HCT116 (cell line): ENCODE measurements around the gene ZNF385A. TPM values are rescaled to one million over a fixed set of nuclear protein-coding genes. Genes with fewer than 3 reads are reported as not detected.
A peak's percentile ranks its signal among the peaks of the same experiment; 100 is the strongest.

ENCODE experiments used
- ATAC-seq: fragments of 200-7000 bp; cut with Tn5 transposase; 2 replicates; pipeline ENCODE4 v1.9.1; 2020; ENCODE audit warnings: mild to moderate bottlenecking, moderate library complexity
- BruUV-seq: library from RNA; stranded (reverse); fragments of 400-500 nt; replicated peaks from 2 replicates; lab custom pipeline; 2021; lab: Mats Ljungman, UMichigan
- CTCF ChIA-PET: fragments of 300-600 bp; sonication (Branson Sonifier 250); formaldehyde crosslinking; loops from one replicate; lab custom pipeline; 2021; ENCODE audit warnings: antibody characterized with exemption; lab: Charles Lee
- POLR2A ChIA-PET: fragments of 300-600, 350-600 bp; sonication (Branson Sonifier 250); formaldehyde crosslinking; loops from one replicate; lab custom pipeline; 2021; ENCODE audit warnings: antibody characterized with exemption; lab: Charles Lee
- RAD21 ChIA-PET, 2 experiments: fragments of 300-600 bp; sonication (Branson Sonifier 250); formaldehyde crosslinking; loops; one replicate each; lab custom pipeline; 2023; ENCODE audit warnings: low total read pairs in 2 of 2; ENCODE audit not compliant: uncharacterized antibody in 2 of 2, unreplicated experiment in 2 of 2, low non-redundant PET in 1 of 2; lab: Charles Lee
- DNase-seq: peaks from one replicate; pipeline ENCODE4 v3.0.0-alpha.2; 2010; ENCODE audit warnings: low read depth, low spot score
- H2AFZ ChIP-seq: fragments of 200-600 bp; shearing (Covaris generic), sonication (generic); 2 replicates; pipeline ENCODE4 v1.6.1; 2017; ENCODE audit warnings: low read depth, mixed run types, mixed read lengths, antibody characterized with exemption, low read length; ENCODE audit not compliant: poor library complexity, severe bottlenecking
- H3K27ac ChIP-seq: 2 replicates; pipeline ENCODE4 v1.5.1; 2012; ENCODE audit warnings: low read depth, low read length
- H3K27me3 ChIP-seq: fragments of 200-600 bp; sonication (generic); 2 replicates; pipeline ENCODE4 v1.6.1; 2016; ENCODE audit warnings: mixed run types, low read length, mixed read lengths; ENCODE audit not compliant: insufficient read depth
- H3K36me3 ChIP-seq, 2 experiments: fragments of 200-500 bp in 1 of 2; fragments of 200-600 bp in 1 of 2; sonication (Bioruptor generic) in 1 of 2; sonication (generic) in 1 of 2; 2 replicates each; pipeline versions ENCODE4 v1.5.1 to v1.6.1; 2014 to 2016; ENCODE audit warnings: low read length in 2 of 2, inconsistent platforms in 1 of 2, mixed read lengths in 1 of 2, mixed run types in 1 of 2; ENCODE audit not compliant: insufficient read depth in 2 of 2, control insufficient read depth in 1 of 2
- H3K4me1 ChIP-seq, 2 experiments: fragments of 200-600 bp in 1 of 2; sonication (generic) in 1 of 2; 2 replicates each; pipeline versions ENCODE4 v1.5.1 to v1.6.1; 2012 to 2017; ENCODE audit warnings: low read length in 2 of 2, inconsistent platforms in 1 of 2, mild to moderate bottlenecking in 1 of 2, mixed read lengths in 1 of 2, mixed run types in 1 of 2, moderate library complexity in 1 of 2; ENCODE audit not compliant: insufficient read depth in 2 of 2, control insufficient read depth in 1 of 2
- H3K4me2 ChIP-seq: fragments of 200-600 bp; sonication (generic); 2 replicates; pipeline ENCODE4 v1.6.1; 2017; ENCODE audit warnings: mixed run types, low read length, mixed read lengths
- H3K4me3 ChIP-seq, 2 experiments: fragments of 200-600 bp in 1 of 2; sonication (generic) in 1 of 2; replicated peaks in 1 of 2; 2 replicates each; pipeline ENCODE4 v1.5.1; 2011 to 2016; ENCODE audit warnings: low read length in 2 of 2, control low read depth in 1 of 2, low read depth in 1 of 2, mild to moderate bottlenecking in 1 of 2, mixed read lengths in 1 of 2, mixed run types in 1 of 2
- H3K79me2 ChIP-seq: fragments of 200-600 bp; sonication (generic); 2 replicates; pipeline ENCODE4 v1.6.1; 2017; ENCODE audit warnings: mild to moderate bottlenecking, mixed run types, low read length, moderate library complexity, mixed read lengths; ENCODE audit not compliant: insufficient read depth
- H3K9ac ChIP-seq: fragments of 200-600 bp; sonication (generic); 2 replicates; pipeline ENCODE4 v1.6.1; 2016; ENCODE audit warnings: low read length, mixed read lengths
- H3K9me2 ChIP-seq: fragments of 200-600 bp; sonication (generic), shearing (Covaris generic); 2 replicates; pipeline ENCODE4 v1.6.1; 2017; ENCODE audit warnings: mixed run types, mild to moderate bottlenecking, moderate library complexity; ENCODE audit not compliant: insufficient read depth
- H3K9me3 ChIP-seq, 2 experiments: fragments of 200-500 bp in 1 of 2; fragments of 200-600 bp in 1 of 2; sonication (Bioruptor generic) in 1 of 2; sonication (generic) in 1 of 2; 2 replicates each; pipeline ENCODE4 v1.6.1; 2014 to 2017; ENCODE audit warnings: low read length in 2 of 2, mixed read lengths in 2 of 2, inconsistent platforms in 1 of 2, low read depth in 1 of 2, mild to moderate bottlenecking in 1 of 2, mixed run types in 1 of 2, moderate library complexity in 1 of 2; ENCODE audit not compliant: control insufficient read depth in 1 of 2, insufficient read depth in 1 of 2
- H4K20me1 ChIP-seq: fragments of 200-600 bp; sonication (generic), shearing (Covaris generic); 2 replicates; pipeline ENCODE4 v1.6.1; 2017; ENCODE audit warnings: mixed run types, mild to moderate bottlenecking, moderate library complexity; ENCODE audit not compliant: insufficient read depth
- ATF3 ChIP-seq: IDR thresholded peaks from 2 replicates; pipeline ENCODE4 v1.6.1; 2012
- CBX3 ChIP-seq: IDR thresholded peaks from 2 replicates; pipeline ENCODE4 v1.6.1; 2012; ENCODE audit warnings: low read depth
- CTCF ChIP-seq, 3 experiments: fragments of 200-600 bp in 1 of 3; sonication (generic) in 1 of 3; IDR thresholded peaks in 2 of 3; conservative IDR thresholded peaks in 1 of 3; 2 replicates each; pipeline ENCODE4 v1.5.1; 2012 to 2017; ENCODE audit warnings: low read depth in 2 of 3, low read length in 2 of 3, antibody characterized with exemption in 1 of 3, borderline replicate concordance in 1 of 3, control low read depth in 1 of 3, mild to moderate bottlenecking in 1 of 3, mixed read lengths in 1 of 3, mixed run types in 1 of 3, moderate library complexity in 1 of 3; ENCODE audit not compliant: insufficient read depth in 1 of 3
- EGR1 ChIP-seq: IDR thresholded peaks from 2 replicates; pipeline ENCODE4 v1.6.1; 2012; ENCODE audit warnings: low read depth
- EZH2 ChIP-seq: fragments of 200-600 bp; sonication (generic); IDR thresholded peaks from 2 replicates; pipeline ENCODE4 v1.6.1; 2017; ENCODE audit warnings: antibody characterized with exemption, mixed run types
- EZH2phosphoT487 ChIP-seq: fragments of 200-600 bp; IDR thresholded peaks from 2 replicates; pipeline ENCODE4 v1.6.1; 2018; ENCODE audit warnings: antibody characterized with exemption, borderline replicate concordance
- FOSL1 ChIP-seq: IDR thresholded peaks from 2 replicates; pipeline ENCODE4 v1.6.1; 2012; ENCODE audit warnings: low read depth
- JUND ChIP-seq: IDR thresholded peaks from 2 replicates; pipeline ENCODE4 v1.6.1; 2012
- MAX ChIP-seq: IDR thresholded peaks from 2 replicates; pipeline ENCODE4 v1.6.1; 2012
- POLR2AphosphoS5 ChIP-seq: IDR thresholded peaks from 2 replicates; pipeline ENCODE4 v1.6.1; 2011; ENCODE audit warnings: mild to moderate bottlenecking, low read depth, low read length, moderate library complexity
- RAD21 ChIP-seq: IDR thresholded peaks from 2 replicates; pipeline ENCODE4 v1.6.1; 2012; ENCODE audit warnings: low read depth, mild to moderate bottlenecking
- REST ChIP-seq: IDR thresholded peaks from 2 replicates; pipeline ENCODE4 v1.6.1; 2012; ENCODE audit warnings: low read depth
- SIN3A ChIP-seq: IDR thresholded peaks from 2 replicates; pipeline ENCODE4 v1.6.1; 2012; ENCODE audit warnings: low read depth
- SP1 ChIP-seq: IDR thresholded peaks from 2 replicates; pipeline ENCODE4 v1.6.1; 2012; ENCODE audit warnings: low read depth
- SRF ChIP-seq: IDR thresholded peaks from 2 replicates; pipeline ENCODE4 v1.6.1; 2012; ENCODE audit warnings: low read depth
- TCF7L2 ChIP-seq: IDR thresholded peaks from 2 replicates; pipeline ENCODE4 v1.7.0; 2011; ENCODE audit warnings: borderline replicate concordance, inconsistent platforms; ENCODE audit not compliant: insufficient read depth, insufficient read length; ENCODE audit errors: extremely low read depth
- YY1 ChIP-seq: IDR thresholded peaks from 2 replicates; pipeline ENCODE4 v1.6.1; 2011; ENCODE audit warnings: low read length, low read depth, moderate library complexity, mild to moderate bottlenecking; ENCODE audit not compliant: insufficient replicate concordance; ENCODE audit errors: extremely low read depth
- ZNF274 ChIP-seq: fragments of 200-500 bp; sonication (Bioruptor generic); IDR thresholded peaks from 2 replicates; pipeline ENCODE4 v1.6.1; 2014; ENCODE audit warnings: mild to moderate bottlenecking, low read depth, low read length, inconsistent platforms
- intact Hi-C: fragments of 100-400 bp; cut with micrococcal nuclease; formaldehyde crosslinking; loops from 2 replicates; pipeline ENCODE4 v1.10.0; 2022
- total RNA-seq: library from RNA; stranded (reverse); gene quantifications from one replicate; pipeline ENCODE4 v1.2.1, GENCODE V29; 2021; ENCODE audit not compliant: unreplicated experiment

The ZNF385A gene
- total RNA-seq, 1 experiment from 2014 or later: 34.7 TPM

GRCh38 chr12:54368025-54368708 is 16.4 kb downstream of the ZNF385A start:
- Histone ChIP-seq H3K9me3 (no peaks in the 10 kb centered on the region), H3K27me3 (no peaks in the 10 kb centered on the region), H2AFZ (no peak overlapping the region), H3K36me3 (no peaks in the 10 kb centered on the region), H3K9ac (peak overlapping the region; percentile 29), H3K4me2 (peak overlapping the region; percentile 53), H3K9me2 (no peaks in the 10 kb centered on the region), H3K4me1 (peaks cover 22 to 50% of the 10 kb centered on the region in 2 experiments), H3K79me2 (no peaks in the 10 kb centered on the region), H3K27ac (no peak overlapping the region), H3K4me3 (no peak overlapping the region), H4K20me1 (no peaks in the 10 kb centered on the region)
- POLR2A ChIA-PET: interaction anchor here (0.8 kb wide), 1 partner anchor 104 kb away, joined by 3 read pairs; no protein-coding TSS in a partner anchor
- no peak for TF ChIP-seq RAD21
- TF ChIP-seq EZH2phosphoT487: no peak
- TF ChIP-seq POLR2AphosphoS5: no peak; the same call in 1 of the 2 replicates
- TF ChIP-seq SP1: no peak
- TF ChIP-seq ZNF274: no peak
- no peak for TF ChIP-seq SRF
- TF ChIP-seq MAX: no peak
- no peak for TF ChIP-seq JUND
- TF ChIP-seq YY1: no peak
- no peak for TF ChIP-seq CBX3
- TF ChIP-seq EGR1: no peak
- no peak for TF ChIP-seq SIN3A
- no peak for TF ChIP-seq ATF3
- TF ChIP-seq EZH2: no peak
- no peak for TF ChIP-seq REST
- no peak for TF ChIP-seq CTCF (IDR thresholded peaks at IDR 0.05 in 2 of 3, conservative IDR thresholded peaks at IDR 0.05 in 1 of 3; ENCODE audit: borderline replicate concordance in 1 of 3, insufficient read depth in 1 of 3, low read depth in 2 of 3, low read length in 2 of 3)
- TF ChIP-seq TCF7L2: no peak
- no peak for TF ChIP-seq FOSL1
- CTCF ChIA-PET: interaction anchor here (1.0 to 2.2 kb wide), 13 partner anchors 9 to 362 kb away, joined by 3 to 29 read pairs (median 4); partner anchors contain the start of genes CBX5 and HNRNPA1
- no TSS peak for BruUV-seq
- ATAC-seq (peak; percentile 15), DNase-seq (no peak)
- RAD21 ChIA-PET: interaction anchor here (0.6 to 1.6 kb wide), 6 partner anchors 11 to 81 kb away, joined by 3 to 7 read pairs (median 4); partner anchors contain the start of gene ITGA5 (in 1 of the 2)
- intact Hi-C loops: no loop called here
